WTC11 (cell line): ENCODE data around the gene SLC9A9.

ENCODE experiments used
- GABPB1 ChIP-seq: sonication (generic); formaldehyde crosslinking; IDR thresholded peaks from 2 replicates; pipeline ENCODE4 v1.8.1; 2023; ENCODE audit warnings: mild to moderate bottlenecking, missing genetic modification reagents
- NFYB ChIP-seq: sonication (generic); formaldehyde crosslinking; conservative IDR thresholded peaks from 2 replicates; pipeline ENCODE4 v1.8.0; 2022; ENCODE audit warnings: low read depth, missing genetic modification reagents

- TF ChIP-seq NFYB (no peak), GABPB1 (CRISPR knock-in tag) (no peak)
Measured at GRCh38 chr3:143637133-143637532, 211.1 kb downstream of the SLC9A9 start.
